Measurements from ENCODE around the gene ZNF518B.
"Not testable (repeated sequence)": the region's sequence is repeated elsewhere in the genome, so short reads cannot be mapped to it uniquely, and the experiment has no call there.

The ZNF518B gene

GRCh38 chr4:10456595-10457254, 501 bp downstream of the ZNF518B start:
- DNase-seq (ENCODE audit: low read depth, low spot score): peak; percentile 11

- DNase-seq (ENCODE audit: low read depth, low spot score): no peak
Measured at GRCh38 chr4:10456260-10456594, 999 bp downstream of the ZNF518B start.

- no peak for DNase-seq (ENCODE audit: low read depth, low spot score)
Measured at GRCh38 chr4:10455133-10455532, 2.1 kb downstream of the ZNF518B start.

- DNase-seq (ENCODE audit: low read depth, low spot score): no peak
Measured at GRCh38 chr4:10454726-10455125, 2.5 kb downstream of the ZNF518B start.

- no peak for DNase-seq (ENCODE audit: low read depth, low spot score)
Measured at GRCh38 chr4:10454121-10454520, 3.1 kb downstream of the ZNF518B start.

GRCh38 chr4:10448991-10449390, 8.2 kb downstream of the ZNF518B start:
- no peak for DNase-seq (ENCODE audit: low read depth, low spot score)

- DNase-seq (ENCODE audit: low read depth, low spot score): no peak
Measured at GRCh38 chr4:10442976-10443375, 14.2 kb downstream of the ZNF518B start.

- no peak for DNase-seq (ENCODE audit: low read depth, low spot score)
Measured at GRCh38 chr4:10441512-10441911, 15.7 kb downstream of the ZNF518B start.

- DNase-seq (ENCODE audit: low read depth, low spot score): no peak
Measured at GRCh38 chr4:10438924-10439323, 18.3 kb downstream of the ZNF518B start.

- DNase-seq (ENCODE audit: low read depth, low spot score): no peak
Measured at GRCh38 chr4:10437735-10438134, 19.5 kb downstream of the ZNF518B start.

GRCh38 chr4:10427680-10428079, 29.5 kb downstream of the ZNF518B start:
- DNase-seq (ENCODE audit: low read depth, low spot score): not testable (repeated sequence)

GRCh38 chr4:10421344-10422055, 35.7 kb downstream of the ZNF518B start:
- DNase-seq (ENCODE audit: low read depth, low spot score): no peak

- DNase-seq (ENCODE audit: low read depth, low spot score): no peak
Measured at GRCh38 chr4:10417740-10418139, 39.5 kb downstream of the ZNF518B start.

- DNase-seq (ENCODE audit: low read depth, low spot score): no peak
Measured at GRCh38 chr4:10416441-10416840, 40.8 kb downstream of the ZNF518B start.

GRCh38 chr4:10413177-10413576, 44.0 kb downstream of the ZNF518B start:
- no peak for DNase-seq (ENCODE audit: low read depth, low spot score)

GRCh38 chr4:10405672-10406071, 51.6 kb downstream of the ZNF518B start:
- no peak for DNase-seq (ENCODE audit: low read depth, low spot score)

GRCh38 chr4:10403633-10404445, 53.4 kb downstream of the ZNF518B start:
- DNase-seq (ENCODE audit: low read depth, low spot score): no peak

GRCh38 chr4:10395971-10396580, 61.1 kb downstream of the ZNF518B start:
- DNase-seq (ENCODE audit: low read depth, low spot score): no peak
